DND-41 (cell line): ENCODE results near the gene COMMD10.

Experiments used
- ATAC-seq: fragments of 200-7000 bp; cut with Tn5 transposase; 3 replicates; pipeline ENCODE4 v1.9.1; 2021; ENCODE audit warnings: low read depth; ENCODE audit not compliant: insufficient read depth
- DNase-seq: peaks from one replicate; pipeline ENCODE4 v3.0.0-alpha.2; 2020
- H2AFZ ChIP-seq: 2 replicates; pipeline ENCODE4 v1.6.0; 2012; ENCODE audit warnings: low read depth, low read length
- H3K27ac ChIP-seq: 2 replicates; pipeline ENCODE4 v1.5.1; 2012; ENCODE audit warnings: low read length, inconsistent platforms
- H3K27me3 ChIP-seq: fragments of 200-600 bp; sonication (generic); 2 replicates; pipeline ENCODE4 v1.6.0; 2012; ENCODE audit warnings: low read length, mild to moderate bottlenecking, inconsistent platforms; ENCODE audit not compliant: insufficient read depth, poor library complexity
- H3K36me3 ChIP-seq: 2 replicates; pipeline ENCODE4 v1.5.1; 2012; ENCODE audit warnings: low read length, inconsistent platforms; ENCODE audit not compliant: insufficient read depth
- H3K4me1 ChIP-seq: 2 replicates; pipeline ENCODE4 v1.5.1; 2012; ENCODE audit warnings: mild to moderate bottlenecking, low read length; ENCODE audit not compliant: insufficient read depth
- H3K4me2 ChIP-seq: 2 replicates; pipeline ENCODE4 v1.6.0; 2012; ENCODE audit warnings: mild to moderate bottlenecking, moderate library complexity, low read length, inconsistent platforms; ENCODE audit not compliant: insufficient read depth
- H3K4me3 ChIP-seq, 2 experiments: fragments of 200-600 bp in 1 of 2; shearing (Covaris generic) in 1 of 2; 2 replicates each; pipeline ENCODE4 v1.5.1; 2012 to 2016; ENCODE audit warnings: inconsistent platforms in 2 of 2, low read length in 2 of 2, mild to moderate bottlenecking in 2 of 2, low read depth in 1 of 2, moderate library complexity in 1 of 2
- H3K79me2 ChIP-seq: 2 replicates; pipeline ENCODE4 v1.6.0; 2012; ENCODE audit warnings: low read length, inconsistent platforms; ENCODE audit not compliant: insufficient read depth
- H3K9ac ChIP-seq: 2 replicates; pipeline ENCODE4 v1.6.0; 2012; ENCODE audit warnings: low read depth, mild to moderate bottlenecking, inconsistent platforms, low read length, moderate library complexity
- H3K9me3 ChIP-seq: 2 replicates; pipeline ENCODE4 v1.5.1; 2012; ENCODE audit warnings: low read length, moderate library complexity, mild to moderate bottlenecking, inconsistent platforms; ENCODE audit not compliant: insufficient read depth, severe bottlenecking
- H4K20me1 ChIP-seq: 2 replicates; pipeline ENCODE4 v1.6.0; 2012; ENCODE audit warnings: low read length; ENCODE audit not compliant: insufficient read depth
- CTCF ChIP-seq: IDR thresholded peaks from 2 replicates; pipeline ENCODE4 v1.5.1; 2012; ENCODE audit warnings: borderline replicate concordance, low read length, moderate library complexity, mild to moderate bottlenecking; ENCODE audit not compliant: poor library complexity, severe bottlenecking; ENCODE audit errors: extremely low read depth
- EZH2 ChIP-seq: IDR thresholded peaks from 3 replicates; pipeline ENCODE4 v1.6.1; 2012; ENCODE audit warnings: borderline replicate concordance, low read depth, mild to moderate bottlenecking, moderate library complexity, low read length, inconsistent platforms; ENCODE audit not compliant: severe bottlenecking

The COMMD10 gene

DNA sequence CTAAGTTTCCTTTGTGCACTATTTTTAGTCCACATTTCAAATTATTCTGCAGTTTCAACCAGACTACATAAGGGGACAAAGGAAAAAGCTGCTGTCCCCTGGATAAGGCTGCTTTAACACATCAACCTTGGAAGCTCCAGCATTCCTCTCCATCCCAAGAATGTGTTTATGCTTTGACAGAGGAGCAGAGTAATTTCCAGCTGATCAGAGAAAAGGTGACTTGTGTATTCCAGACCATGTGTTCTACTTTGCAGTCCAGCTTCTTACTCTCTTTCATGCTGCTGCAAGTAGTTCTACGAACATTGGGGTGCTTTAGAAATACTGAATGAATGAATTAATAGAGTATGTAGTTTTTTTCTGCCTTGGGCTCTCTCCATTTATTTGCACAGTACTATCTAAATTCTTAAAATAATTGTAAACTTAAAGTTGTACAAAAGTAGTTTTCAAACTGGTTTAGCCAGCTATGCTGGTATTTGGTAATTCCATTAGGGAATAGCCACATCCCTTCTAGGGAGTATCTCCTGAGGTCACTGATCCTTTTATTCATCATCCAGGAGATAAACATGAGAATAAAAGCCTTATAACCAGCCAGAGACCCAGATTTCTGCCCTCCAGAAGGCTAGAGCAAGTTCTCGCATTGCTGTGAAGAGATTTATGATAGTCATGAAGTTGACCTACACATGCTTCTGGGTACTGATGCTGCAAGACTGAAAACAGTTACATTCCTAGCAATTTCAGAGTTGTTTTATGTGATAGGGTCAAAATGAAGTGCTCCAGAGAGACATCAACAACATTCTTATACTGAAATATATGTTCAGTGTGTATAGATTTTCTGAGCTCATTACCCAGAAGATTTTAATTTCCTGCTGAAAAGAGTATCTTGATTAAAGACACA, 215.2 kb downstream of the COMMD10 start:
- TF ChIP-seq EZH2 (no peak), CTCF (no peak)
- Histone ChIP-seq H3K36me3 (peaks cover 35% of the 10 kb centered on the region; the same call in 1 of the 2 replicates), H3K27ac (no peak overlapping the region), H3K27me3 (no peaks in the 10 kb centered on the region), H3K4me2 (no peak overlapping the region), H3K79me2 (no peaks in the 10 kb centered on the region), H3K9me3 (no peaks in the 10 kb centered on the region), H3K4me1 (no peaks in the 10 kb centered on the region), H4K20me1 (no peaks in the 10 kb centered on the region), H3K9ac (no peak overlapping the region), H3K4me3 (no peak overlapping the region), H2AFZ (no peak overlapping the region)
- DNase-seq (no peak), ATAC-seq (no peak)

- no peak for DNase-seq
- H4K20me1 ChIP-seq = no peaks in the 10 kb centered on the region
Observed at GRCh38 chr5:116301110-116301509, 216.3 kb downstream of the COMMD10 start.

DNA sequence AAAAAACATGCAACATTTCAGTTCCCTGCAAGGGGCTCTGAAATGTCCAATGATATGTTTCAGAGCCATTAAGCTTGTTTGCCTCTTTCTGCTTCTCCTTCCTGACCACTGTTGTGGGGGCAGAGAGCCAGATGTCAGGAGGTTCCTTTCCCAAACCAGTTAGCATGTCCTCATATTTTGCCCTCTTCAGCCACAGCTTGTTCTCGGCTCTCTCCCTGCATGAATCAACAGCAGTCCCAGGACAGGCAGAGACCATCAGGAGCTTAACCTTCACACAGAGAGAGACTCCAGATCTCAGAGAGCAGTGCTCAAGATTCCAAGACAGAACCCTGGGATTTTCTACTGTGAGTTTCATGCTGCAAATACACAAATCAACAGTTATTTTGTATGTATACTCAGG, 218.5 kb downstream of the COMMD10 start:
- H3K27me3 ChIP-seq = no peaks in the 10 kb centered on the region
- no peak overlapping the region for H3K27ac ChIP-seq
- no peaks in the 10 kb centered on the region for H3K4me1 ChIP-seq
- no peak for DNase-seq
- peaks cover 5% of the 10 kb centered on the region for H3K9me3 ChIP-seq
- TF ChIP-seq CTCF (no peak), EZH2 (no peak)
- no peak overlapping the region for H3K9ac ChIP-seq
- ATAC-seq = no peak
- H3K36me3 ChIP-seq = peaks cover 36% of the 10 kb centered on the region; the same call in 1 of the 2 replicates
- H4K20me1 ChIP-seq = no peaks in the 10 kb centered on the region
- no peak overlapping the region for H3K4me2 ChIP-seq
- no peak overlapping the region for H2AFZ ChIP-seq
- no peak overlapping the region for H3K4me3 ChIP-seq
- H3K79me2 ChIP-seq = no peaks in the 10 kb centered on the region

More at GRCh38 chr5:116301110-116301509, 216.3 kb downstream of the COMMD10 start:
- Histone ChIP-seq H3K27me3 (no peaks in the 10 kb centered on the region), H3K36me3 (peaks cover 44% of the 10 kb centered on the region; the same call in 1 of the 2 replicates), H3K4me1 (no peaks in the 10 kb centered on the region), H3K27ac (no peak overlapping the region), H3K4me2 (no peak overlapping the region), H3K9me3 (no peaks in the 10 kb centered on the region), H3K4me3 (no peak overlapping the region), H2AFZ (no peak overlapping the region), H3K9ac (no peak overlapping the region), H3K79me2 (no peaks in the 10 kb centered on the region)
- TF ChIP-seq CTCF (no peak), EZH2 (no peak)
- no peak for ATAC-seq
